ENCODE results near the gene KLHL30. TPM values are rescaled to one million over a fixed set of nuclear protein-coding genes. Genes with fewer than 3 reads are reported as not detected.
A peak's percentile ranks its signal among the peaks of the same experiment; 100 is the strongest.

The KLHL30 gene
- total RNA-seq, 2 experiments from 2014 or later, result not detected

GRCh38 chr2:238152771-238153688, 14.6 kb downstream of the KLHL30 start:
- Mint-ChIP-seq H3K4me1 (ENCODE audit: low read depth) (no peaks in the 10 kb centered on the region), H3K27me3 (ENCODE audit: low read depth) (no peaks in the 10 kb centered on the region), H3K27ac (no peak overlapping the region), H3K4me3 (no peak overlapping the region), H3K36me3 (ENCODE audit: low read depth) (no peaks in the 10 kb centered on the region), H3K9me3 (peaks cover 3% of the 10 kb centered on the region)
- CTCF ChIA-PET, result no interaction called here
- intact Hi-C loops (cut with micrococcal nuclease), result no loop called here
- DNase-seq, result no peak

- Mint-ChIP-seq H3K4me1 (ENCODE audit: low read depth) (peaks cover 4% of the 10 kb centered on the region), H3K27ac (no peak overlapping the region), H3K9me3 (peaks cover 3% of the 10 kb centered on the region), H3K27me3 (ENCODE audit: low read depth) (peaks cover 4% of the 10 kb centered on the region), H3K4me3 (no peak overlapping the region), H3K36me3 (ENCODE audit: low read depth) (no peaks in the 10 kb centered on the region)
- CTCF ChIA-PET, result interaction anchor here (0.7 kb wide), 1 partner anchor 12 kb away, joined by 3 read pairs; no protein-coding TSS in a partner anchor
- no peak for DNase-seq
- intact Hi-C loops (cut with micrococcal nuclease), result no loop called here
Measured at GRCh38 chr2:238154570-238154969, 16.1 kb downstream of the KLHL30 start.

- peaks cover 9% of the 10 kb centered on the region for H3K27me3 Mint-ChIP-seq (ENCODE audit: low read depth)
- H3K4me3 Mint-ChIP-seq, result no peak overlapping the region
- intact Hi-C loops (cut with micrococcal nuclease), result loop anchor here (5.0 kb wide), 1 partner anchor 188 kb away; the partner anchor contains the start of gene UBE2F
- no peak overlapping the region for H3K27ac Mint-ChIP-seq
- H3K36me3 Mint-ChIP-seq (ENCODE audit: low read depth), result no peaks in the 10 kb centered on the region
- CTCF ChIA-PET, result no interaction called here
- no peak for DNase-seq
- H3K4me1 Mint-ChIP-seq (ENCODE audit: low read depth), result peaks cover 7% of the 10 kb centered on the region
- H3K9me3 Mint-ChIP-seq, result peaks cover 3% of the 10 kb centered on the region
Measured at GRCh38 chr2:238155051-238155760, 16.7 kb downstream of the KLHL30 start.

DNA sequence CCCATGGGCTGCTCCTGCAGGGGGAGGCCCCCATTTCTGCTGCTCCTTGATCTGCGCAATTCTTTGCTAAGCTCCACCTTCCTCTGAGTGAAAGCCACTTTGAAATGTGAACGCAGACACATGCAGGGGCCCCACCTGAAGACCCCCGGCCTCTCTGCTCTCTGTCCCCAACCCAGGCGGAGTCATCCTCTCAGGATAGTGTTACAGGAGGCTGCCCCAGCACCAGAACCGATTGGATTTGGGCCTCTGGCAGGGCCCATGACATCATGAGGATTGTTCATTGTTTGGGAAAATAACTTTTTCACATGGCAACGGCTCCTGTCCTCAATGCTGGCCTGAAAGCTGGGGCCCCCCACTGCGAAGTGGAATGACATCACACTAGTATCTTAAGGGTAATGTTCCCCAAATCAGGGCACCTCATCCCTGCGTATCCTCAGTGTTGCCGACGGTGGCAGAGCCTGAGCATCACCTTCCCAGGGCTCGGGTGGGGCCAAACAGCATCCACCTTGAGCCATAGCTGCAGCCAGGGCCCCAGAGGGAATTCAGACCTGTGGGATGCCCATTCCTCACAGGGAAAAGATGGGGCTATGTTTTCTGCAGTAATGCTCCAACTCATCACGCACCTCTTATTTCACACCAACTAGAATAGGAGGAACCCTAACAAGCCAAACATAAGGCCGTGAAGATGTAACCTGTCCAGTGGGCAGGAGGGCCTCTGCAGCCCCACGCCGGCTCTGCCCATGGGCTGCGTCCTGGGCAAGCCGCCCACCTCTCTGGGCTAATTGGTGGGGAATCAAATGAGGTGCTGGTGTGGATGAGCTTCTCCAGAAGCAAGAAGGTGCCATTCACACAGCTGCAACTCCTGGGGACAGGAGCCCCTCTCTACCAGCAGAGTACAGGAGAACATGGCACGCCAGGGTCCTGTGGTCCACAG, 17.6 kb downstream of the KLHL30 start:
- peaks cover 7% of the 10 kb centered on the region for H3K4me1 Mint-ChIP-seq (ENCODE audit: low read depth)
- H3K27me3 Mint-ChIP-seq (ENCODE audit: low read depth), result peaks cover 13% of the 10 kb centered on the region
- H3K9me3 Mint-ChIP-seq, result peaks cover 3% of the 10 kb centered on the region
- DNase-seq, result no peak
- intact Hi-C loops (cut with micrococcal nuclease), result loop anchor here (5.0 kb wide), 1 partner anchor 189 kb away; the partner anchor contains the start of gene UBE2F
- CTCF ChIA-PET, result no interaction called here
- H3K27ac Mint-ChIP-seq, result no peak overlapping the region
- no peak overlapping the region for H3K4me3 Mint-ChIP-seq
- no peaks in the 10 kb centered on the region for H3K36me3 Mint-ChIP-seq (ENCODE audit: low read depth)

GRCh38 chr2:238157506-238158017, 19.1 kb downstream of the KLHL30 start:
- Mint-ChIP-seq H3K27ac (no peak overlapping the region), H3K4me3 (no peak overlapping the region), H3K9me3 (peaks cover 3% of the 10 kb centered on the region), H3K4me1 (ENCODE audit: low read depth) (peaks cover 7% of the 10 kb centered on the region), H3K36me3 (ENCODE audit: low read depth) (no peaks in the 10 kb centered on the region), H3K27me3 (ENCODE audit: low read depth) (peaks cover 15% of the 10 kb centered on the region)
- no peak for DNase-seq
- intact Hi-C loops (cut with micrococcal nuclease), result loop anchor here (1.0 to 5.0 kb wide), 2 partner anchors 106 to 190 kb away; partner anchors contain the start of gene UBE2F
- CTCF ChIA-PET, result no interaction called here

DNA sequence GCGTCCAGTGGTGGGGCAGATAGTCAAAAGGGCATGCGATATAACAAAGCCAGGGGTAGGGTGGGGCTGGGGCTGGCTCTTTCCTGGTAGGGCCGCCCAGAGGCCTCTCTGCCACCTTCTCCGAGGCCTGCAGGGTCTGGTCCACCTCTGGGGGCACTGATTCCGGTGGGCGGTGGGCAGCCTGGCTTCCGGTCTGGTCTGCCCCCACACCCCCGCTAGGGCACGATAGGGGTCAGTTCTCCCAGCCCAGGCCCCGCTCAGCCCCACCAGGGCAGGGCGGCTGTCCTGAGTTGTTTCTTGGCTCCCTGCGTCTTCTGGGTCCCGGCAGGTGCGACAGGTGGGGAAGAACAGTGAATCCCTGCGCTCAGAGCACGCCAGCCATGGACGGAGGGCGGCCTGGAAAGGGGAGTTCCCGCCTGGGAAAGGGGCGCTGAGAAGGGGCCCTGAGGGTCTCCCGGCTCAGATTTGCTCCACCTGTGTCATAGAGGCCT, 19.6 kb downstream of the KLHL30 start:
- Mint-ChIP-seq H3K9me3 (peaks cover 3% of the 10 kb centered on the region), H3K4me1 (ENCODE audit: low read depth) (peaks cover 7% of the 10 kb centered on the region), H3K4me3 (no peak overlapping the region), H3K27ac (no peak overlapping the region), H3K27me3 (ENCODE audit: low read depth) (peaks cover 15% of the 10 kb centered on the region), H3K36me3 (ENCODE audit: low read depth) (no peaks in the 10 kb centered on the region)
- intact Hi-C loops (cut with micrococcal nuclease), result loop anchor here (1.0 to 5.0 kb wide), 2 partner anchors 105 to 191 kb away; partner anchors contain the start of gene UBE2F
- DNase-seq, result no peak
- CTCF ChIA-PET, result no interaction called here

- Mint-ChIP-seq H3K36me3 (ENCODE audit: low read depth) (no peaks in the 10 kb centered on the region), H3K27ac (no peak within 1 kb of the TSS), H3K4me3 (peak within 1 kb of the TSS; percentile 62), H3K9me3 (peaks cover 3% of the 10 kb centered on the region), H3K27me3 (ENCODE audit: low read depth) (peaks cover 17% of the 10 kb centered on the region), H3K4me1 (ENCODE audit: low read depth) (peaks cover 7% of the 10 kb centered on the region)
- peak; percentile 61 for DNase-seq
- CTCF ChIA-PET, result interaction anchor here (0.7 kb wide), 1 partner anchor 14 kb away, joined by 3 read pairs; no protein-coding TSS in a partner anchor
- intact Hi-C loops (cut with micrococcal nuclease), result loop anchor here (1.0 to 5.0 kb wide), 2 partner anchors 105 to 191 kb away; partner anchors contain the start of gene UBE2F
Measured at GRCh38 chr2:238158509-238159070, 20.1 kb downstream of the KLHL30 start, which contains the start of gene ERFE. Gene ERFE (plus strand): TSS chr2:238158970. CDS start chr2:238159008, 38 bp downstream.

- H3K27ac Mint-ChIP-seq, result no peak overlapping the region
- intact Hi-C loops (cut with micrococcal nuclease), result loop anchor here (5.0 kb wide), 1 partner anchor 192 kb away; the partner anchor contains the start of gene UBE2F
- peak; percentile 25 for DNase-seq
Measured at GRCh38 chr2:238159071-238159539, 20.6 kb downstream of the KLHL30 start.

GRCh38 chr2:238159661-238160205, 21.3 kb downstream of the KLHL30 start:
- DNase-seq, result no peak
- peaks cover 10% of the 10 kb centered on the region for H3K4me1 Mint-ChIP-seq (ENCODE audit: low read depth)
- CTCF ChIA-PET, result interaction anchor here (0.6 to 2.6 kb wide), 4 partner anchors 91 to 235 kb away, joined by 3 to 11 read pairs (median 3); no protein-coding TSS in a partner anchor
- no peaks in the 10 kb centered on the region for H3K36me3 Mint-ChIP-seq (ENCODE audit: low read depth)
- H3K9me3 Mint-ChIP-seq, result no peaks in the 10 kb centered on the region
- peak overlapping the region; percentile 62 for H3K4me3 Mint-ChIP-seq
- H3K27ac Mint-ChIP-seq, result no peak overlapping the region
- intact Hi-C loops (cut with micrococcal nuclease), result loop anchor here (1.0 to 5.0 kb wide), 3 partner anchors 83 to 301 kb away; partner anchors contain the start of genes HES6 and UBE2F
- H3K27me3 Mint-ChIP-seq (ENCODE audit: low read depth), result peaks cover 22% of the 10 kb centered on the region

More at GRCh38 chr2:238159071-238159539, 20.6 kb downstream of the KLHL30 start:
- Mint-ChIP-seq H3K27me3 (ENCODE audit: low read depth) (peaks cover 17% of the 10 kb centered on the region), H3K36me3 (ENCODE audit: low read depth) (no peaks in the 10 kb centered on the region), H3K4me3 (peak overlapping the region; percentile 62), H3K9me3 (peaks cover 2% of the 10 kb centered on the region), H3K4me1 (ENCODE audit: low read depth) (peaks cover 7% of the 10 kb centered on the region)
- CTCF ChIA-PET, result interaction anchor here (0.6 to 2.6 kb wide), 3 partner anchors 13 to 235 kb away, joined by 3 to 11 read pairs (median 3); no protein-coding TSS in a partner anchor

Measured in activated naive CD4-positive, alpha-beta T cell treated with anti-CD3 and anti-CD28 coated beads for 36 hours (primary cell).